ENCODE measurements around the gene PDCD2L.
"Not testable (repeated sequence)": the region's sequence is repeated elsewhere in the genome, so short reads cannot be mapped to it uniquely, and the experiment has no call there.

Gene PDCD2L

GRCh38 chr19:34458677-34459076 lies 54.5 kb downstream of the PDCD2L start:
- no peak for DNase-seq
- TF ChIP-seq CTCF (IDR thresholded peaks at IDR 0.05; ENCODE audit: low read depth, low read length) = no peak
- Histone ChIP-seq H3K36me3 (peaks cover 91% of the 10 kb centered on the region), H3K27me3 (ENCODE audit: insufficient read depth, low read depth, severe bottlenecking) (no peaks in the 10 kb centered on the region), H3K9me3 (ENCODE audit: severe bottlenecking) (no peaks in the 10 kb centered on the region), H3K27ac (no peak overlapping the region), H3K4me3 (ENCODE audit: low read depth, low read length) (no peak overlapping the region)

GRCh38 chr19:34459614-34460013 lies 55.4 kb downstream of the PDCD2L start:
- H3K36me3 ChIP-seq = peaks cover 91% of the 10 kb centered on the region

GRCh38 chr19:34461375-34462100 lies 57.3 kb downstream of the PDCD2L start:
- Histone ChIP-seq H3K27ac (no peak overlapping the region), H3K27me3 (ENCODE audit: insufficient read depth, low read depth, severe bottlenecking) (no peaks in the 10 kb centered on the region), H3K9me3 (ENCODE audit: severe bottlenecking) (no peaks in the 10 kb centered on the region), H3K4me3 (ENCODE audit: low read depth, low read length) (no peak overlapping the region), H3K36me3 (peaks cover 93% of the 10 kb centered on the region)
- no peak for DNase-seq
- TF ChIP-seq CTCF (IDR thresholded peaks at IDR 0.05; ENCODE audit: low read depth, low read length) = no peak

More at GRCh38 chr19:34459614-34460013, 55.4 kb downstream of the PDCD2L start:
- TF ChIP-seq CTCF (IDR thresholded peaks at IDR 0.05; ENCODE audit: low read depth, low read length) = no peak
- Histone ChIP-seq H3K27ac (no peak overlapping the region), H3K27me3 (ENCODE audit: insufficient read depth, low read depth, severe bottlenecking) (no peaks in the 10 kb centered on the region), H3K9me3 (ENCODE audit: severe bottlenecking) (no peaks in the 10 kb centered on the region), H3K4me3 (ENCODE audit: low read depth, low read length) (no peak overlapping the region)
- DNase-seq = no peak

- H3K4me3 ChIP-seq (ENCODE audit: low read depth, low read length); H3K27ac ChIP-seq; DNase-seq; H3K27me3 ChIP-seq (ENCODE audit: insufficient read depth, low read depth, severe bottlenecking); H3K9me3 ChIP-seq (ENCODE audit: severe bottlenecking): not testable (repeated sequence)
- peaks cover 90% of the 10 kb centered on the region for H3K36me3 ChIP-seq
Observed at GRCh38 chr19:34464785-34465184, 60.6 kb downstream of the PDCD2L start.

- Histone ChIP-seq H3K27ac (no peak overlapping the region), H3K9me3 (ENCODE audit: severe bottlenecking) (no peaks in the 10 kb centered on the region), H3K36me3 (peaks cover 89% of the 10 kb centered on the region), H3K4me3 (ENCODE audit: low read depth, low read length) (no peak overlapping the region), H3K27me3 (ENCODE audit: insufficient read depth, low read depth, severe bottlenecking) (no peaks in the 10 kb centered on the region)
- no peak for TF ChIP-seq CTCF (IDR thresholded peaks at IDR 0.05; ENCODE audit: low read depth, low read length)
- no peak for DNase-seq
Observed at GRCh38 chr19:34468409-34468808, 64.2 kb downstream of the PDCD2L start.

- peaks cover 89% of the 10 kb centered on the region for H3K36me3 ChIP-seq
- not testable (repeated sequence) for H3K9me3 ChIP-seq (ENCODE audit: severe bottlenecking); H3K27me3 ChIP-seq (ENCODE audit: insufficient read depth, low read depth, severe bottlenecking); H3K4me3 ChIP-seq (ENCODE audit: low read depth, low read length); DNase-seq; H3K27ac ChIP-seq
Observed at GRCh38 chr19:34469026-34469425, 64.8 kb downstream of the PDCD2L start.

Measured in WERI-Rb-1 (cell line).